ENCODE results near the gene ATOSA.

ATOSA gene

DNA sequence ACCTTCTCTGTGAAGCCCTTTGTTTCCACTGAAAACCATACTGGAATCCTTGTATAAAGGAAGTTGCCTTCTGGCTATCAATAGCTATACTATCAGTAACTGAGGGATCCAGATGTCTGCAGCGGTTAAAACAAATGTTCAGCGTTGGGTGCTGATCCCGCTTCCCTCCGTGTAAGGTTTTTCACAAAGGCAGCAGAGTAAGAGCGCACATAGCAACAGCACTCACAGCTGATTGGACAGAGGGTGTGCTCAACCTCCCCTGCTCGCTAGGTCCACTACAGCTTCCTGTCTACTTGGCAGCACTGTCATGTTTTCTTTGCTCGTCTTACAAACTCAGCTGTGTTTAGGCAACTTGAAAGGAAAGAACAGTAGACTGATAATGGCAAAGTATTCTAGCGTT, 27.3 kb downstream of the ATOSA start:
- peak; percentile 32 for DNase-seq

DNA sequence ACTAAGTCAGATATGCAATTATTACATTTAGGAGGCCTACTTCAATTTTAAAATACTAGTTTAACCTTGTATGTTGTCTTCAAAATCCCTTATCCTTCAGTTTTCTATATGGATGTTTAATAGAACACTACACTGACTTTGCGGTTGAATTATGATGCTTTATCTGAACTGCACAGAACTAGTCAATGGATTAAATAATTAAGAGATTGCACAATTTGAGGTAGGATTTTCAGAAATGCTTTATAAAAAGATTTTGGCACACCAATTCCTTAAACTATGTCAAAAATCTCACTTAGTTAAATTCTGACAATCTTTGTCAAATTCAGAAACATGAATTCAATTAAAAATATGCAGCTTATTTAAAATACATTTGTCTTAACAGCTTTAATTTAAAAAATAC, 28.1 kb downstream of the ATOSA start:
- no peak for DNase-seq

DNA sequence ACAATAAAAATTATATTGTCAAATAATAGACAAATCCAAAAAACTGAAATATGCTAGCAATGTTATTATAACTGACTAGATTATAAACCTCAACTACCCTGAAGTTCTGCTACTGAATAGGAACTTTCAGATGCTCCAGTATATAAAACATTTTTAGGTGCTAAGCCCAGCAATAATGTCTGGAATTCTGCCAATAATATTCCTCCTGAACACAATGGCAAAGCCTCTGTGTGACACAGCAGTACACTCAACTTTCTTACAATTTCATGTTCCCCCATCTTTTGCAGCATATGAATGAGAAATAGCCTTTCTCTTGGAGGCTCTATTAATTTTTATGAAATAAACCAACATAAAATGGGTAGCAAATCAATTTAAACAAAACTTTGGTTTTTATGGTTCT, 29.5 kb downstream of the ATOSA start:
- no peak for DNase-seq

DNA sequence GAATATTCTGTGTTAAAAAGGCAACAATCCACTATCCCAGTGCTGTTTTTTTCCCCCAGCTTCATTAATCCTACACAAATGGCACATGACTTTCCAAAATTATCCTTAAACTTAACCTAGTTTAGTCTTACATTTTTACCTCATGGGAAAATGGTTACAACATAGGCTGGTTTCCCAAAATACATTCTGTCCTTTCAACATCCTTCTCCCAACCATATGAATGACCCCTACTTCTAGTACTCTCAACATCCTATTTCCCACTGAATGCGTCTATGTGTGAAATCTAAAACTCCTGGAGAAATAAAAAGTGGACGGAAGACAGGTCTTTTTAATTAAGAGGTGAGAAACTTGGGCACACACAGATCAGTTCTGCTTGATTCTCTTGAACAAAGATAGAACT, 33.3 kb downstream of the ATOSA start:
- no peak for DNase-seq

DNA sequence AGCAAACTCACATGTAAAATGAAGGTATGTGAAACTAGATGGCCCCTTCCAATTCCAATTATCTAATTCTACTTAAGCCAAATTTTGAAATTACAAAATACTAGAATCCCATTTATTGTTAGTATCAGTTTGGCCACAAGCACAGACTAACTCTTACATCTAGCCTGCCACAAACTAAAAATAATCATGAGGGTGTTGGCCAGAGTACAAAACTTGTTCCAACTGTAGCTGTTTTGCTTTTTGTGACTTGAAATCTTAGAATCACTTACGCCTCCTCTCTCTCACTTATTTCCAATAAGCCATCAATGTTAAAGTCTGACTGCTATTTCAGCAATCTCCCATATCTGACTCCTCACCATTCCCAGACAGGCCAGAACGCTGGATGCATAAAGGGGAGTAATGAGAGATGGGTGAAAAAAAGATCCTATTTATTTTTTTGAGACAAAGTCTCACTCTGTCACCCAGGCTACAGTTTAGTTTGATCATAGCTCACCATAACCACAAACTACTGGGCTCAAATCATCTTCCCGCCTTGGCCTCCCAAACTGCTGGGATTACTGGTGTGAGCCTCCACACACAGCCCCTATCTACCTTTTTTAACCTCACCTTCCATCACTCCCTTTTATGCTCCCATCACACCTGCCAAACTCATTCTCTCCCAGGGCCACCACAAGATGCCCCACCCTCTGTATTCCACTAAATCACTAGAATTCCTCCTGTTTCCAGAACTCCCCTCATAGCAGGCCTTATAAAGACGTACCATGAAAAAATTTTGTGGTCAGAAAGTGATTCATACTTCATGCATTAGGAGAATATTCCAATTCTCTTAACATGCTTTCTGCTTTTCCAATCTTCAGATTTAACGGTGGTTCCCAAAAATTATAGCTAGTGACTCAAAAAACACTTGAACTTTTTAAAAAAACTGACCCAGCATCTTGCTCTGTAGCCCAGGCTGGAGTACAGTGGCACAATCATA, 36.5 kb downstream of the ATOSA start:
- DNase-seq = no peak

DNA sequence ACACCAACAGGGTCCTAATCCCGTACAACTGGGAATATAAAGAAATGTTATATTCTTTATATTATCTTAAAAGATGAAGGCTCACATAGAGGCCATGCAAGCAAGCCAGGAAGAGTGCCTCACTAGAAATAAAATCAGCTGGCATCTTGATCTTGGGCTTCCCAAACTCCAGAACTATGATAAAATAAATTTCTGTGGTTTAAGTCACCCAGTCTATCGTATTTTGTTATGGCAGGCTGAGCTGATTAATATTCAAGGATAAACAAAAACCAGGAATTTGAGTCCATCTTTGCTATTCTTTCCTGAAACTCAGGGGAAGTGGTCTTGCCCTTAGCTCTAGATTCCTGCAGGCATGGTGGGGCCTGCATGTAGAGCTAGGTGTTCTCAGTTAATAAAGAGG, 42.7 kb downstream of the ATOSA start:
- no peak for DNase-seq

DNA sequence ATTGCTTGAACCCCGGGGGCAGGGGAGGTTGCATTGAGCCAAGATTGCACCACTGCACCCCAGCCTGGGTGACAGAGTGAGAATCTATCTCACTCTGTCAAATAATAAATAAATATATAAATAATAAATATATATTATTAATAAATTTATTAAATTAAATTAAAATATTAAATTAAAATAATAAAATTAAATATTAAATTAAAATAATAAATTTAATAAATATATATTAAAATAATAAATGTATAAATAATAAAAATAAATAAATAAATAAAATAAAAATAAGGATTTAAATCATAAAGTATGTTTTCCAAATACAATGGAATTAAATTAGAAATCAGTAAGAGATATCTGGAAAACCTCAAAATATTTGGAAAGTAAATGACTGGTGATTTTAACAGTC, 43.3 kb downstream of the ATOSA start:
- no peak for DNase-seq

All from NCI-H510A (cell line).